HG03342 (cell line): ENCODE results near the gene CRYBG1.
A peak's percentile ranks its signal among the peaks of the same experiment; 100 is the strongest.
"Not testable (repeated sequence)": the region's sequence is repeated elsewhere in the genome, so short reads cannot be mapped to it uniquely, and the experiment has no call there.

Experiments used
- ATAC-seq: cut with Tn5 transposase; IDR thresholded peaks from one replicate; pipeline ENCODE4 v1.9.1; 2021; ENCODE audit warnings: mild to moderate bottlenecking, moderate library complexity; ENCODE audit not compliant: unreplicated experiment

CRYBG1 gene

DNA sequence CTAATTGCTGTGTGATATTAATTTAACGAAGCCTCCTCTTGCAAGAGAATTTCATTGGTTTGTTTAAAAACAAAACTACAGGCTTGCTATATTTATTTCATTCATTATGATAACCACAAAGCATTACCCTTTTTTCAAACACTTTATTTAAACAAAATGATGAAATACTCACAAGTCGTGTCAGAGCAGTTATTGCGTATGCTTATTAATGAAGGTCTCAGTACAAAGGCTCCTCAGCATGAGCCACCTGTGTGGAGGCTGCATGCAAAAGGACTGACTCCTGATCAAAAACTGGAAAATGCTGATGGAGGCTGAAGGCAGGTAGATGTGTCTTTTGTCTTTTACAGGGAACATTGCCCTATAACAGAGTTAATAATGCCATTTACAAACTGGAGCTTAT, 130.5 kb downstream of the CRYBG1 start:
- no peak for ATAC-seq

DNA sequence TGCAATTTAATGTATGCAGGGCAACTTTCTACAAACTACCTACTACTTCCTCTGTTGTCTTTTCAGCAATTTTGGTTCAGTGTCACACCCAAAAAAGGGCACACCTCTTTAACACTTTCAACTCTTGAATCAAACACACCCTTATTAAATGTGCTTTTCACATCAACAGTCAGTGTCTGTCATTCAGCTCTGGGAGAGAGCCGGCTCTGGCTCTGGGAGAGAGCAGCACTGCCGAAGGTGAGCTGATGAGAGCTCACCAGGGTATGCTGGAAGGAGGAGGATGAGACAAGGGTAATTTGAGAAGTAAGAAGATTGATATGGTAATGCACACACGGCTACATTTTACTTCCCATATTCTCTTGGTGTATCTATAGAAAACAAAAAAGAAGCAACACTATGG, 134.5 kb downstream of the CRYBG1 start:
- ATAC-seq, result no peak

DNA sequence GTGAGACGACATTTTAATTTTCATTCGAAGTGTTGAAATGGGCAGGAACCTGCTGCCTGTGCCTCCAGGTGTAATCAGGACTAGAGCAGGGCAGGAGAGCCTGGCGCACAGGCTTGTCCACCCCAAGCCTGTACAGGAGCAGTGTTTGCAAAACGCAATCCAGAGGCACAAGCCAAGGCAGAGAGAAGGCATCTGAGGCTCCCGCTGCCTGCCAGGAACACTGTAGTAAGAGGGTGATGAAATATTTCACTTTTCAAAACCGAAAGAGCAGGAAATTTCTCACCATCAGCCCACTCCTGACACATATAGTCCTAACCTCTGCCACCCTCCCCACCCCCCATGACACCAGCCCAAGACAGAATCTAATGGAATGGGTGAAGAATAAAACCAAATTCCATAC, 136.3 kb downstream of the CRYBG1 start:
- ATAC-seq, result no peak

DNA sequence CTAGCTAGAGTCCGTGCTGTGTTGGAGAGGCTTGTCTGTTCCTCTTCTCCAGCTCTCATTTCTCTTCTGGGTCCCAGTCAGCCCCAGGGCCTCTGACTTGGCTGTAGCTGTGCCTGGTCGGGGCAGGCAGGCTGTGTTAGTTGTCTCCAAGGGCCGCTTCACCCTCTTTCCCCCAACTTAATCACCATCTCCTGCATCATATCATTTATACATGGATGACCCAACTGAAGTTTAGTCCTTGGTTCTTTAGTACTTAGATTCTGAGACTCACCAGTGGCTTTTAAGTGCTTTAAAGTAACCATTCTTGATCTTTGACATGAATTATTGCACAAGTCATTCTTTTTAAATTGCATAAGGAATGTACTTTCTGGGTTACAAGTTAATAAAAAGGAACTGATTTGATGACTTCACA, 141.4 kb downstream of the CRYBG1 start:
- ATAC-seq, result no peak

DNA sequence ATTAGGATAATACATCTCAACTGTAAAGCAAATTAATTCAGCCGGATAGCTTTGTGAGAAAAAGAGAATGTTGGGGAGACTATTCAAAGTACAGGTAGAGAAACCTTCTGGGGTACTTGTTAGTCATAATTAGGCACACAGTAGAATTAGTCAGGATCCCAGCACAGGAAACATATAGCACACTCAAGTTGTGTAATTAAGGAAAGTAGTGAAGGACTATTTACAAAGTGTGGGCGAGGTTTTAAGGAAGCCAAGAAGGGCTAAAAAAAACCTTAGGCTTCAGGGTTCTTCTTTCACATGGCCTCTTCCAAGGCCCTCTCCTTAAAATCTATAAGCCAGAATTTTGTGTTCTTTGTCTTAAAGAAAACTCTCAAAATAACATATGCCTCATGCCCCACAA, 142.0 kb downstream of the CRYBG1 start:
- no peak for ATAC-seq

DNA sequence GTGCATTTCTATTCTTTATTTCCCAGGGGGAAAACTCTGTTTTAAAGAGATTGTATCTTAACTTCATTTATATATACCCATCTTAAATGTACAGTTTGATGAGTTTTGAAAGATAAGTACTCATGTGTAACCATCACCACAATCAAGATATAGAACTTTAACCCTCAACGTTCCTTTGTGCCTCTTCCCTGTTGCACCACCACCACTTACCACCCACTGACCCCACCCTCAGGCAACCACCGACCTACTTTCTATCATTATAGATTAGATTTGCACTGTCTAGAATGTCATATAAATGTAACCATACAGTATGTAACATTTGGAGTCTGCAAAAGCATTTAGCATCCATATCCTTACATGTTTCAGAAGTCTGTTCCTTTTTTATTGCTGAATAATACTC, 147.8 kb downstream of the CRYBG1 start:
- ATAC-seq, result no peak

DNA sequence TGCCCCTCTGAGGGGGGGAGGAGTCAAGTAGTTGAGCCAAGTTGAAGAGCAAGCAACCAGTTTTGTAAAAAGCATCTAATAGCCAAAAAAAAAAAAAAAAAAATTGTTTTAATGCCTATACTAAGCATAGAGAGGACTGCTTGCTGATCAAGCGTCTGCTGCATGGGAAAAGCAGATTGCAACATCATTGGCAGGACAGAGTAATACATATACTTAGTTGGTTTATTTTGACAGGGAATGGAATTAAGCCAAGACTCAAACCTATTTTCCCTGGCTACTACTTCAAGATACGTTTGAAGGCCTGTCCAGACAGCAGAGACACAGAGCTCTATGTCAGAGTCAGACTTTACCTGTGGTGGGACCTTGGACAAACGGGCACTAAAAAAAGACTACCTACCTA, 148.3 kb downstream of the CRYBG1 start:
- no peak for ATAC-seq

DNA sequence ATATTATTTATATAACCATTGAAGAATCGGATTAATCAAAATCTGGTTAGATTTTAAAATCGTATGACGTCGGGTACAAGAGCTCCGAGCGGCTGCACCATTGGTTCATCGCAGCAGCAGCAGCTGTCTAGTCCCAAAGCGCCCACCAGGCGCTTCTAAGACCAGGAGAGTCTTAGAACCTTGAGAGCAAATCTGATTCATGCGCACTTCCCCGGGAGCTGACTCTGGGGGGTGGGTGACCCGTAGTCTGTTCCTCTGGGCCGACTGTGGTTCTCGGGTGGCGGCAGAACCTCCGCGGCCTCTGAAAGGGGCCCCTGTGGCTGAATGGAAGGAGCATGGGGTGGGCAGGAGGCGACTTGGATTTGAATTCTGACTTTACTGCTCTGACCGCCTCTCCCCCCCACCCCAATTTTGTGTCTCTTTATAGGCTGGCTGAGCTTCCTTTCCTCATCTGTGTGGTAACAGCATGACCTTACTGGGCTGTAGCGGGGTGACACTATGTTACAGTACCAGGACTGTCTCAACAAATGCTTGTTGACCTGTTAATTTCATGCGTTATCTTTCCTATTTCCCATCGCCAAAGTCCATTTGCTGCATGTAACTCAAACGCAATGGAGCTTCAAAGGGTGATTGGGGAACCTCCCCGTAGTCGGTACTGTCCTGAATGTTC, 149.0 kb downstream of the CRYBG1 start:
- ATAC-seq, result no peak

DNA sequence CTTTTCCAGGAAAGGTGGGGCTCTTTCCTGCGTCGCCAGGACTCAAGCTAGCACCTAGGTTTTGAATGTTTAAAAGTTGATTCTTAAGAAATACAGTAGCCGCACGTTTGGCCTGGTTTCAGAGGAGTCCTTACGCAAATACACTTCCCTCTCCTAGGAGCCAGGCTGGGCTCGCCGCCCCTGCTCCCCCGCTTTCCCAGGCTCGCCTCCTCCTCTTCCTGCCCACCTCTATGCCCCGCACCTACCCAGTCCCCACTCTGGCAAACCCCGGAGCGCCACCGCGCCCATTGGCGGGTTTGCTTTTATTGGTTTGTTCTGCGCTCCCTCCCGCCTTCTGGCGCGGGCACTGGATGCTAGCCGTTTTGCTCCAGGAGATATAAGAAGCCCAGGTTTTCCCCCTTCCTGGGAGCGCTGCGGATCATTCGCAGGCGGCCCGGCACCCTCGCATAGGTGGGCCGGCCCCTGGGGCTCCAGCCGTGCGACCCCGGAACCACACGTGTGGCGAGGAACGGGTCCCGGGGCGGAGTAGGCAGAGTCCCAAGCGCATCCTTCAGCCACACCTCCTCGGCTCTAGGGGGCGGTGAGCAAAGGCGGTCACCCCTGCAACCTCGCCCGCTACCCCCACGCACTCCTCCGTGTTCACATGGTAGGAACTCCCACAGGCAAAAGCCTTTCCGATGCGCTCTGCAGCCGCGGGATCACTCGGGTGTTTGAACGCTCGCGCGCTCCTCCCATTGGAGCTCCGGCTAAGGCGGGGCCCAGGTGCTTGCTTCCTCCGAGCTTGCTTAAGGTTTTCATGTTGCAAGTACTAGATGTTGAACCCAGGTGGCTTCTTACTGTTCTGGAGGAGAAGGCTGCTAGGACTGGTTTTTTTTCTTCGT, 149.8 kb downstream of the CRYBG1 start:
- ATAC-seq, result peak; percentile 34

DNA sequence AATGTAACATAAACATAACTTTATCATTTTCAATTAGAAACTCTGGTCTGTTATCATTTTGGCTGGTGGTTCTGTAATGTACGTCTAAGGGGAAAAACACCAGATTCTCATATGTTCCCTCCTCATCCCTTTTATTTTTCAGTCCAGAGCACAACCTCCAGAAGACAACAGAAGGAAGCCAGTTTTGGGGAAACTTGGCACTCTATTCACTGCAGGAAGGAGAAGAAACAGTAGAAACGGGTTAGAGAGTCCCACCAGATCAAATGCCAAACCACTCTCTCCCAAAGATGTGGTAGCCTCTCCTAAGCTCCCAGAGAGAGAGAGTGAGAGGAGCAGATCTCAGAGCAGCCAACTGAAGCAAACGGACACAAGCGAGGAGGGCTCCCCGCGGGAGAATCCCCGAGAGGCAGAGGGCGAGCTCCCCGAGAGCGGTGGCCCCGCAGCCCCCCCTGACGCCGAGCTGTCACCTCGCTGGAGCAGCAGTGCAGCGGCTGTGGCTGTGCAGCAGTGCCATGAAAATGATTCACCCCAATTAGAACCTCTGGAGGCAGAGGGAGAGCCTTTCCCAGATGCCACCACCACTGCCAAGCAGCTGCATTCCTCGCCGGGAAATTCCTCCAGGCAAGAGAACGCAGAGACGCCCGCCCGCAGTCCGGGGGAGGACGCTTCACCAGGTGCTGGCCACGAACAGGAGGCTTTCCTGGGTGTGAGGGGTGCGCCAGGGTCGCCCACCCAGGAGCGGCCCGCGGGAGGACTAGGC, 151.0 kb downstream of the CRYBG1 start:
- peak; percentile 0 for ATAC-seq

DNA sequence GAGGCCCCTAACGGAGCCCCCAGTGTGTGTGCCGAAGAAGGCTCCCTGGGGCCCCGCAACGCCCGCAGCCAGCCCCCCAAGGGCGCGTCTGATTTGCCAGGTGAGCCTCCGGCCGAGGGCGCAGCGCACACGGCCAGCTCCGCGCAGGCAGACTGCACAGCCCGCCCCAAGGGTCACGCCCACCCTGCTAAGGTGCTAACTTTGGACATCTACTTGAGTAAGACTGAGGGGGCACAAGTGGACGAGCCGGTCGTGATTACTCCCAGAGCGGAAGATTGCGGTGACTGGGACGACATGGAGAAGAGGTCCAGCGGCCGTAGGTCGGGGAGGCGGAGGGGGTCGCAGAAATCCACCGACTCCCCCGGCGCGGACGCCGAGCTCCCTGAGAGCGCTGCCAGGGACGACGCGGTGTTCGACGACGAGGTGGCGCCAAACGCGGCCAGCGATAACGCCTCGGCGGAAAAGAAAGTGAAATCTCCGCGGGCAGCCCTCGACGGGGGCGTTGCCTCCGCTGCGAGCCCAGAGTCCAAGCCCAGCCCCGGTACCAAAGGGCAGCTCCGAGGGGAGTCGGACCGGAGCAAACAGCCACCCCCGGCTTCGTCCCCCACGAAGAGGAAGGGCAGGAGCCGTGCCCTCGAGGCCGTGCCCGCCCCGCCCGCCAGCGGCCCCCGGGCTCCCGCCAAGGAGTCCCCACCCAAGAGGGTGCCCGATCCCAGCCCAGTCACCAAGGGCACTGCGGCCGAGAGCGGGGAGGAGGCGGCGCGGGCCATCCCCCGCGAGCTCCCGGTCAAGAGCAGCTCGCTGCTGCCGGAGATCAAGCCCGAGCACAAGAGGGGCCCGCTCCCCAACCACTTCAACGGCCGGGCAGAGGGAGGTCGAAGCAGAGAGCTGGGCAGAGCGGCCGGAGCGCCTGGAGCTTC, 151.8 kb downstream of the CRYBG1 start:
- peak; percentile 51 for ATAC-seq

DNA sequence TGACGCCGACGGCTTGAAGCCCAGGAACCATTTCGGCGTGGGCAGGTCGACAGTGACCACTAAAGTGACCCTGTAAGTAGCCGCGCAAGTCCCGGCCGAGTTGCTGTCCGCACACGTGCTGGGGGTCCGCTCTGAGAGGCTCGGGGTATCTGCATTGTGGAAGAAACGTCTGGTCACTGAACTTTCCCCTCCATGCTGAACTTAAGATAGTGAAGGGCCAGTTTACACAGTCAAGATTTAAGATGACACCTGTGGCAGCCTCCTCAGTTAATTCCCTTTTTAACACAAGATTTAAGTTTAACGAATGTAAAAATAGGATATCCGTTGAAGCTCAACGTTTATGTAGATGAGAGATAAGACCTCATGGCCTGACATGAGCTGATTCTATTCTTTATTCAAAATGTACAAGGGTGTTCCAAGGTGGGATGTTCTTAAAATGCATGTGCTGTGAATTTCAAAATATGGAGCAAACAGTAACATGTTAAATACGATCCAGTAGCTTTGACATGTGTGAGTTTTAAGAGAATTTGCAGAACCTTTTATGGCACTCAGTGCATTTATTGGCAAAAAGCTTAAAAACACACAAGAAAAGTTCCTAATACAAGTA, 152.6 kb downstream of the CRYBG1 start:
- no peak for ATAC-seq

DNA sequence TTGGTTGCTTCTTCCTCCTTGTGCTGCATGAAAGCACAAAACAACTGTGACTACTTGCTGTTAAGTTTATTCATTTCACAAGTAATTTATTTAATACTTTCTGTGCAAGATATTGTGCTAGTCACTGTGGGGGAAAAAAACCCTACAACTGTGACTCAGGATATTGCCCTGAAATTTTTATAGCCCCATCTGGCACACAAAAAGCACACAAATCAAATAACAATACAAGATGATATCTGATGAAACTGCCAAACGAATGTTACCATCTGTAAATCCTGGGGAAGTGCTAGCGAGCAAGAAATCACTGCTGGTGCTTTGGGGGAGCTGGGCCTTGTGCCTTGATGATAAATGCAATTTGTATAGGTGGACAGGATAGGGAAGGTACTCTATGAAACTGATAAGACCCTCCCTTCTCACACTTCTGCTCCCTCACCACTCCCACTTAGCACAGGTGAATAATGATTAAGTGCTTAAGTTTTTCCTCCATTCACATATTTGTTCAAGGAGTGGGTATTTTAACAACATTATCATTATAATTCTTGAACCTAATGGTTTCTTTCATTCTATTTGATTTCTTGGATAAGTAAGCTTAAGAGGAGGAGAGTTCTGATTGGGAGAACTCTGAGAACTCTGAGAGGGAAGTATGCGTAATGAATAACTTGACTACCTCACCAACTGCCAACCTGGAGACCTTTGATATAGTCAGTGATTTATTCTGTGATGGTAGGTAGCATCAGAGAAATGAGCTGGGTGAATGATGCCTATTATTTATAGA, 153.5 kb downstream of the CRYBG1 start:
- ATAC-seq, result no peak

DNA sequence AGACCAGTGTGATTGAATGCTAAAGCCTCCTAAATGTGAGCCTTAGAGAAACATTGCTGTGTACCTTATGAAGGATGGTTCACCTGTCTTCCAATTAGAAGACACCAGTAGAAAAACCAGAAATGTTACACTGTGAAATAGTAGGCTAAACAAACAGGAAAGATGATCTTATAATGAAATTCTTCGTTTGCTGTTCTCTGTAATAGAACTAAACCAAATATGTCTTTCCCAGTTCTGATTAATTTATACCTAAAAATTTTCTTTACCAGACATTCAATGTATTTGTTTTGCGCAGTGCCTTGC, 154.0 kb downstream of the CRYBG1 start:
- no peak for ATAC-seq

DNA sequence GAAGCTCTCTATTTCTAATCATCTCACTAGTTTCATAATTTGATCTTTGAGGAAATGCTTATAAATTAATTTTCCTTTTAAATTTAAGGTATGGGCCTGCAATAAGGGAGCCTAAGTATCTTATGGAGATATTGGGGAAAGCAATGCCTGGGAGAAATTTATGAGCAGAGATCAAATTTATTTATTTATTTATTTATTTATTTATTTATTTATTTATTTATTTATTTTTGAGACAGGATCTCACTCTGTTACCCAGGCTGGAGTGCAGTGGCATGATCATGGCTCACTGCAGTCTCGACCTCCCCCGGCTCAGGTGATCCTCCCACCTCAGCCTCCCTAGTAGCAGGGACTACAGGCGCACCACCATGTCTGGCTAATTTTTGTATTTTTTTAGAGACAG, 155.1 kb downstream of the CRYBG1 start:
- not testable (repeated sequence) for ATAC-seq

DNA sequence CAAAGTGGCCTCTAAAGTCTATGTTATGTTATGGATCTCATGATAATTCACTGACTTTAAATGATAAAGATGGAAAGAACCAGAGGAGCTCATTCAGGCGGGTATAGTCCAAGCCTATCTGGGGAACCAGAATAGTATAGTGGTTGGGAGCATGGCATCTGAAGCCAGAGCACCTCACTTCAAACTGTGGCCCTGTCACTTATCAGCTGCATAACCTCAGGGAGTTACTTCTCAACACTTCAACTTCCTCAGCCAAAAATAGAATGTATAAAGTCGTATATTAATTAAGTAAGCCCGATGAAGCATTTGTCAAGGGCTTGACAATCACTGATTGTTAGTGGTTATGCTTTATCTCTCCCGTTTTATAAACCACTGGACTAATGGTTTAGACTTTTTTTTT, 156.1 kb downstream of the CRYBG1 start:
- ATAC-seq, result no peak

DNA sequence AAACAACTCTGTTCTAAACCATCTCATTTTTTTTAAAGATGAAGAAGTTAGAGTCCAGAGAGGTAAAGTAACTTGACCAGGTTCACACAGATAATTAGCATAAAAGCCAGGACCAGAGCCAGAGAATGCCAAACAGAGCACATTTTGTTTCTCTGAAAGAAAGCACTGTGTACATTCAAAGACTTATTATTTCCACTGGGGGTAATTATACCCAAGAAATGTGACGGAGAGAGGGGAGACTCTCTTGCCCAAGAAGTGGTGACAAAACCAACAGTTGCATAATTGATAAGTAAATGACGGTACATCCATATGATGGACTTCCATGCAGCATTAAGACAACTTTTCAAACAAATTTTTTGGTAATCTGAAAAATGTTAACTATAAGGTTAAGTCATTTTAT, 157.2 kb downstream of the CRYBG1 start:
- ATAC-seq, result no peak

DNA sequence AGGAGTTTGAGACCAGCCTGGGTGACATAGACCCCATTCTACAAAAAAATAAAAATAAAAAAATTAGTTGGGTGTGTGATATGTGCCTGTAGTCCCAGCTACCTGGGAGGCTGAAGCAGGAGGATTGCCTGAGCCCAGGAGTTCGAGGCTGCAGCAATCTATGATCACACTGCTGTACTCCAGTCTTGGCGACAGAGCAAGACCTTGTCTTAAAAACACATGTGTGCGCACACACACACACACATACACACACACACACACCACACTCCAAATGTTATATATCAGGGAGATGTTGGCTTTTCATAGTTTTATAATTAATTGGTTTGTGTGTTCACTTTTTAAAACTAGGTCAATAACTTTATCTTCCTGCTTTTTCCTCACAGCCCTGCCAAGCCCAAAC, 158.2 kb downstream of the CRYBG1 start:
- no peak for ATAC-seq
